SK-N-SH (cell line): ENCODE data around the gene RRBP1. TPM values are rescaled to one million over a fixed set of nuclear protein-coding genes. Genes with fewer than 3 reads are reported as not detected.

ENCODE experiments used
- CTCF ChIA-PET: fragments of 300-600, 350-600 bp; formaldehyde crosslinking; extraction: SDS; loops from one replicate; lab custom pipeline; 2021; lab: Yijun Ruan, JAX
- POLR2A ChIA-PET: fragments of 350-600 bp; sonication (Branson Sonifier 250); formaldehyde crosslinking; extraction: SDS; loops from one replicate; lab custom pipeline; 2020; ENCODE audit warnings: antibody characterized with exemption, inconsistent platforms; lab: Yijun Ruan, JAX
- DNase-seq: peaks from one replicate; pipeline ENCODE4 v3.0.0; 2012
- H2AFZ ChIP-seq: fragments of 200-600 bp; sonication (generic); 2 replicates; pipeline ENCODE4 v1.8.1; 2016; ENCODE audit warnings: antibody characterized with exemption, mild to moderate bottlenecking, low read depth
- H3F3A ChIP-seq: fragments of 200-600 bp; sonication (generic); replicated peaks from 2 replicates; pipeline ENCODE3; 2016; ENCODE audit warnings: antibody characterized with exemption, mild to moderate bottlenecking; ENCODE audit not compliant: insufficient read depth
- H3K27ac ChIP-seq, 2 experiments: fragments of 200-500 bp in 1 of 2; fragments of 200-600 bp in 1 of 2; sonication (Bioruptor generic) in 1 of 2; sonication (generic), shearing (Covaris generic) in 1 of 2; 2 replicates each; pipeline versions ENCODE4 v1.5.1 to v1.6.1; 2014 to 2016; ENCODE audit warnings: low read depth in 2 of 2, inconsistent platforms in 1 of 2, low read length in 1 of 2, mild to moderate bottlenecking in 1 of 2, mixed read lengths in 1 of 2
- H3K27me3 ChIP-seq: fragments of 200-600 bp; sonication (generic), shearing (Covaris generic); 2 replicates; pipeline ENCODE4 v1.6.1; 2016; ENCODE audit warnings: mixed run types; ENCODE audit not compliant: insufficient read depth
- H3K36me3 ChIP-seq, 2 experiments: fragments of 200-500 bp in 1 of 2; fragments of 200-600 bp in 1 of 2; sonication (Bioruptor generic) in 1 of 2; sonication (generic) in 1 of 2; replicated peaks in 1 of 2; 2 replicates each; pipeline versions ENCODE3 to v1.5.1; 2014 to 2016; ENCODE audit warnings: low read length in 1 of 2, mild to moderate bottlenecking in 1 of 2; ENCODE audit not compliant: insufficient read depth in 2 of 2, control insufficient read depth in 1 of 2
- H3K4me1 ChIP-seq, 2 experiments: fragments of 200-500 bp in 1 of 2; fragments of 200-600 bp in 1 of 2; sonication (Bioruptor generic) in 1 of 2; sonication (generic), shearing (Covaris generic) in 1 of 2; 2 replicates each; pipeline versions ENCODE4 v1.5.1 to v1.6.1; 2014 to 2016; ENCODE audit warnings: low read depth in 1 of 2, low read length in 1 of 2, mixed run types in 1 of 2; ENCODE audit not compliant: insufficient read depth in 2 of 2, control insufficient read depth in 1 of 2
- H3K4me2 ChIP-seq: fragments of 200-600 bp; sonication (generic), shearing (Covaris generic); 2 replicates; pipeline ENCODE4 v1.6.1; 2017; ENCODE audit warnings: mixed run types
- H3K4me3 ChIP-seq, 2 experiments: fragments of 200-500 bp in 1 of 2; fragments of 200-600 bp in 1 of 2; sonication (Bioruptor generic) in 1 of 2; sonication (generic), shearing (Covaris generic) in 1 of 2; 2 replicates each; pipeline versions ENCODE4 v1.5.1 to v1.8.1; 2014 to 2016; ENCODE audit warnings: low read depth in 2 of 2, inconsistent platforms in 1 of 2, low read length in 1 of 2, mild to moderate bottlenecking in 1 of 2, mixed read lengths in 1 of 2, moderate library complexity in 1 of 2
- H3K79me2 ChIP-seq: fragments of 200-600 bp; sonication (generic); 2 replicates; pipeline ENCODE4 v1.8.1; 2017; ENCODE audit warnings: mild to moderate bottlenecking; ENCODE audit not compliant: insufficient read depth
- H3K9ac ChIP-seq: fragments of 200-600 bp; sonication (generic); 2 replicates; pipeline ENCODE4 v1.6.1; 2017; ENCODE audit warnings: mixed run types
- H3K9me2 ChIP-seq: fragments of 200-600 bp; sonication (generic); 2 replicates; pipeline ENCODE4 v1.6.1; 2017; ENCODE audit warnings: mixed run types
- H3K9me3 ChIP-seq: fragments of 200-600 bp; sonication (generic); 2 replicates; pipeline ENCODE4 v1.6.1; 2017; ENCODE audit warnings: mixed run types, mild to moderate bottlenecking, moderate library complexity
- H4K20me1 ChIP-seq: fragments of 200-600 bp; sonication (generic); 2 replicates; pipeline ENCODE4 v1.6.1; 2017; ENCODE audit warnings: mild to moderate bottlenecking, mixed run types; ENCODE audit not compliant: insufficient read depth
- CTCF ChIP-seq: fragments of 200-600 bp; sonication (generic); IDR thresholded peaks from 2 replicates; pipeline ENCODE4 v1.6.1; 2017; ENCODE audit warnings: antibody characterized with exemption, mild to moderate bottlenecking, moderate library complexity
- EP300 ChIP-seq, 2 experiments: IDR thresholded peaks; 2 replicates each; pipeline versions ENCODE4 v1.4.0 to v1.6.1; 2012; ENCODE audit warnings: borderline replicate concordance in 1 of 2, low read depth in 1 of 2, low read length in 1 of 2
- FOXJ3 ChIP-seq: sonication (generic); formaldehyde crosslinking; IDR thresholded peaks from 2 replicates; pipeline ENCODE4 v1.5.1; 2020; ENCODE audit warnings: mild to moderate bottlenecking, missing genetic modification reagents
- GABPA ChIP-seq: IDR thresholded peaks from 2 replicates; pipeline ENCODE4 v1.4.0; 2012; ENCODE audit warnings: low read depth, mild to moderate bottlenecking
- JUND ChIP-seq: IDR thresholded peaks from 2 replicates; pipeline ENCODE4 v1.4.0; 2012
- RAD21 ChIP-seq: IDR thresholded peaks from 2 replicates; pipeline ENCODE4 v1.6.1; 2012; ENCODE audit warnings: mild to moderate bottlenecking, low read length
- SMC3 ChIP-seq: IDR thresholded peaks from 2 replicates; pipeline ENCODE4 v1.6.1; 2012; ENCODE audit warnings: low read depth, low read length, improper control_type of control experiment
- TAF1 ChIP-seq: IDR thresholded peaks from 2 replicates; pipeline ENCODE4 v1.6.1; 2012; ENCODE audit warnings: low read depth, mild to moderate bottlenecking, low read length, moderate library complexity, borderline replicate concordance
- TEAD4 ChIP-seq: IDR thresholded peaks from 2 replicates; pipeline ENCODE4 v1.4.0; 2012; ENCODE audit warnings: mild to moderate bottlenecking, borderline replicate concordance; ENCODE audit not compliant: insufficient read depth
- USF1 ChIP-seq: IDR thresholded peaks from 2 replicates; pipeline ENCODE4 v1.4.0; 2012; ENCODE audit warnings: low read depth, borderline replicate concordance
- USF2 ChIP-seq: fragments of 150-350 bp; IDR thresholded peaks from 2 replicates; pipeline ENCODE4 v1.6.1; 2017; ENCODE audit warnings: antibody characterized with exemption, low read length, low read depth, borderline replicate concordance
- YY1 ChIP-seq: IDR thresholded peaks from 2 replicates; pipeline ENCODE4 v1.4.0; 2012; ENCODE audit warnings: low read depth, mild to moderate bottlenecking
- ZBTB33 ChIP-seq: IDR thresholded peaks from 2 replicates; pipeline ENCODE4 v1.4.0; 2012; ENCODE audit warnings: low read depth, borderline replicate concordance
- WGBS: methylation state at CpG from one replicate; pipeline ENCODE4 v1.1.6; 2017; ENCODE audit warnings: low lambda C conversion rate; 5-methylcytosine and 5-hydroxymethylcytosine counted together
- polyA plus RNA-seq, 3 experiments: library from polyadenylated mRNA; depleted of rRNA; stranded (reverse); fragments of >200 nt; gene quantifications; 2 replicates each; pipeline ENCODE4 v1.2.3, GENCODE V29; 2012

The RRBP1 gene
- polyA plus RNA-seq, 1 of the 3 experiments (the other 2 are of a cell fraction), result 50.2 TPM

GRCh38 chr20:17663040-17663399 is 19.0 kb downstream of the RRBP1 start:
- H3K27ac ChIP-seq, result no peak overlapping the region

More at GRCh38 chr20:17663040-17663399, 19.0 kb downstream of the RRBP1 start:
- H3K36me3 ChIP-seq, result peaks cover 4 to 16% of the 10 kb centered on the region in 2 experiments
- H3K4me3 ChIP-seq, result no peak overlapping the region
- peaks cover 86% of the 10 kb centered on the region for H3K79me2 ChIP-seq
- H2AFZ ChIP-seq, result no peak overlapping the region
- ChIA-PET CTCF (interaction anchor here (1.2 kb wide), 1 partner anchor 45 kb away, joined by 3 read pairs; no protein-coding TSS in a partner anchor), POLR2A (no interaction called here)
- peaks cover 14% of the 10 kb centered on the region for H3F3A ChIP-seq
- H3K9me3 ChIP-seq, result no peaks in the 10 kb centered on the region
- TF ChIP-seq FOXJ3 (CRISPR knock-in tag) (no peak), JUND (no peak), USF2 (no peak), YY1 (no peak), RAD21 (no peak), GABPA (no peak), TEAD4 (no peak), TAF1 (no peak), USF1 (no peak), EP300 (IDR thresholded peaks at IDR 0.05; ENCODE audit: borderline replicate concordance in 1 of 2, low read depth in 1 of 2, low read length in 1 of 2) (no peak), SMC3 (no peak), CTCF (no peak), ZBTB33 (no peak)
- H3K27me3 ChIP-seq, result no peaks in the 10 kb centered on the region
- no peak overlapping the region for H3K4me2 ChIP-seq
- H3K4me1 ChIP-seq, result peaks cover 0 to 39% of the 10 kb centered on the region in 2 experiments; a peak in 2 of 4 replicates
- WGBS, result 96% methylated on average over 13 of the region's 13 CpGs
- peaks cover 62% of the 10 kb centered on the region for H4K20me1 ChIP-seq
- DNase-seq, result no peak
- H3K9ac ChIP-seq, result no peak overlapping the region
- no peaks in the 10 kb centered on the region for H3K9me2 ChIP-seq
